OCI-LY3 (cell line): ENCODE data around the gene MAMLD1.

Experiments
- H2AFZ ChIP-seq: fragments of 200-600, 300-600 bp; shearing (Covaris generic); 2 replicates; pipeline ENCODE4 v1.6.0; 2014; ENCODE audit warnings: antibody characterized with exemption, low read depth, low read length
- H3K27ac ChIP-seq: fragments of 200-600, 300-600 bp; sonication (generic); 2 replicates; pipeline ENCODE4 v1.5.1; 2014; ENCODE audit warnings: mild to moderate bottlenecking, low read length, moderate library complexity, mixed read lengths
- H3K27me3 ChIP-seq: fragments of 200-600, 300-600 bp; sonication (generic); 2 replicates; pipeline ENCODE4 v1.6.1; 2014; ENCODE audit warnings: low read depth, low read length, mixed read lengths
- H3K36me3 ChIP-seq: fragments of 200-600, 300-600 bp; sonication (generic); replicated peaks from 2 replicates; pipeline ENCODE3; 2014; ENCODE audit warnings: low read depth, low read length, mixed read lengths
- H3K4me1 ChIP-seq: fragments of 300-600, 200-600 bp; sonication (generic); 2 replicates; pipeline ENCODE4 v1.6.1; 2014; ENCODE audit warnings: low read length, mixed read lengths
- H3K4me2 ChIP-seq: fragments of 200-600, 300-600 bp; sonication (generic); 2 replicates; pipeline ENCODE4 v1.6.1; 2014; ENCODE audit warnings: low read length, mixed read lengths
- H3K4me3 ChIP-seq: fragments of 300-600, 200-600 bp; sonication (generic); 2 replicates; pipeline ENCODE4 v1.5.1; 2014; ENCODE audit warnings: antibody characterized with exemption, mild to moderate bottlenecking, low read length, moderate library complexity
- H3K79me2 ChIP-seq: fragments of 300-600, 200-600 bp; shearing (Covaris generic); 2 replicates; pipeline ENCODE4 v1.6.1; 2014; ENCODE audit warnings: mild to moderate bottlenecking, low read length, mixed read lengths
- H3K9ac ChIP-seq: fragments of 300-600, 200-600 bp; shearing (Covaris generic); 2 replicates; pipeline ENCODE4 v1.6.0; 2014; ENCODE audit warnings: mild to moderate bottlenecking, low read length, moderate library complexity
- H3K9me3 ChIP-seq: fragments of 200-600, 300-600 bp; shearing (Covaris generic); 2 replicates; pipeline ENCODE4 v1.6.1; 2014; ENCODE audit warnings: low read length, mixed read lengths; ENCODE audit not compliant: insufficient read depth
- H4K20me1 ChIP-seq: fragments of 200-600, 300-600 bp; sonication (generic); 2 replicates; pipeline ENCODE4 v1.6.1; 2016; ENCODE audit warnings: low read length, mixed read lengths; ENCODE audit not compliant: insufficient read depth
- CTCF ChIP-seq: fragments of 200-600, 300-600 bp; sonication (generic); IDR thresholded peaks from 2 replicates; pipeline ENCODE4 v1.5.1; 2014; ENCODE audit warnings: antibody characterized with exemption, low read length, low read depth
- EZH2phosphoT487 ChIP-seq: fragments of 200-600 bp; shearing (Covaris generic); IDR thresholded peaks from 2 replicates; pipeline ENCODE4 v1.6.1; 2018; ENCODE audit warnings: antibody characterized with exemption, mixed run types, low read depth

MAMLD1 gene

GRCh38 chrX:150323020-150323419 is 40.1 kb upstream of the MAMLD1 start:
- Histone ChIP-seq H3K36me3 (no peaks in the 10 kb centered on the region), H3K9me3 (no peaks in the 10 kb centered on the region), H4K20me1 (no peaks in the 10 kb centered on the region), H3K9ac (no peak overlapping the region), H2AFZ (no peak overlapping the region), H3K79me2 (no peaks in the 10 kb centered on the region), H3K4me2 (no peak overlapping the region), H3K27me3 (no peaks in the 10 kb centered on the region), H3K4me3 (no peak overlapping the region), H3K27ac (no peak overlapping the region), H3K4me1 (no peaks in the 10 kb centered on the region)
- TF ChIP-seq CTCF (no peak), EZH2phosphoT487 (no peak)

GRCh38 chrX:150324035-150324728 is 38.9 kb upstream of the MAMLD1 start:
- no peak for TF ChIP-seq CTCF
- TF ChIP-seq EZH2phosphoT487 = no peak
- H3K9me3 ChIP-seq = no peaks in the 10 kb centered on the region
- no peaks in the 10 kb centered on the region for H3K27me3 ChIP-seq
- no peak overlapping the region for H3K4me2 ChIP-seq
- H3K4me1 ChIP-seq = no peaks in the 10 kb centered on the region
- H3K27ac ChIP-seq = no peak overlapping the region
- no peak overlapping the region for H2AFZ ChIP-seq
- H3K79me2 ChIP-seq = no peaks in the 10 kb centered on the region
- H3K4me3 ChIP-seq = no peak overlapping the region
- no peak overlapping the region for H3K9ac ChIP-seq
- no peaks in the 10 kb centered on the region for H4K20me1 ChIP-seq
- H3K36me3 ChIP-seq = no peaks in the 10 kb centered on the region

GRCh38 chrX:150324919-150325318 is 38.2 kb upstream of the MAMLD1 start:
- Histone ChIP-seq H3K27me3 (no peaks in the 10 kb centered on the region), H3K9me3 (no peaks in the 10 kb centered on the region), H3K4me1 (no peaks in the 10 kb centered on the region), H3K27ac (no peak overlapping the region), H3K4me2 (no peak overlapping the region), H2AFZ (no peak overlapping the region), H3K9ac (no peak overlapping the region), H3K36me3 (no peaks in the 10 kb centered on the region), H3K4me3 (no peak overlapping the region), H4K20me1 (no peaks in the 10 kb centered on the region), H3K79me2 (no peaks in the 10 kb centered on the region)
- TF ChIP-seq CTCF (no peak), EZH2phosphoT487 (no peak)

- Histone ChIP-seq H3K36me3 (no peaks in the 10 kb centered on the region), H3K9me3 (no peaks in the 10 kb centered on the region), H3K4me1 (no peaks in the 10 kb centered on the region), H4K20me1 (no peaks in the 10 kb centered on the region), H3K79me2 (no peaks in the 10 kb centered on the region), H3K27me3 (no peaks in the 10 kb centered on the region), H3K4me2 (no peak overlapping the region), H3K4me3 (no peak overlapping the region), H3K9ac (no peak overlapping the region), H3K27ac (no peak overlapping the region), H2AFZ (no peak overlapping the region)
- TF ChIP-seq CTCF = no peak
- no peak for TF ChIP-seq EZH2phosphoT487
Observed at GRCh38 chrX:150326541-150327247, 36.4 kb upstream of the MAMLD1 start.
